Mesenchymal stem cell (in vitro differentiated cells and primary cell): Measurements from ENCODE around the gene LHX3.

Experiments
- DNase-seq: peaks from one replicate; pipeline ENCODE4 v3.0.0-alpha.2; 2013
- H2AFZ ChIP-seq: one replicate; pipeline ENCODE4 v1.6.1; 2013; ENCODE audit warnings: low read depth, mild to moderate bottlenecking, control low read depth, inconsistent platforms, low read length, moderate library complexity
- H2AK5ac ChIP-seq: 2 replicates; pipeline ENCODE4 v1.6.1; 2013; ENCODE audit warnings: low read length, moderate library complexity, mild to moderate bottlenecking, inconsistent platforms; ENCODE audit not compliant: severe bottlenecking
- H2BK120ac ChIP-seq: one replicate; pipeline ENCODE4 v1.6.1; 2013; ENCODE audit warnings: low read depth, mild to moderate bottlenecking, inconsistent platforms, low read length, moderate library complexity
- H2BK12ac ChIP-seq, 2 experiments: one replicate each; pipeline ENCODE4 v1.6.1; 2013; ENCODE audit warnings: inconsistent platforms in 2 of 2, low read length in 2 of 2, mild to moderate bottlenecking in 2 of 2, moderate library complexity in 2 of 2, control low read depth in 1 of 2
- H2BK15ac ChIP-seq: one replicate; pipeline ENCODE4 v1.6.1; 2013; ENCODE audit warnings: mild to moderate bottlenecking, low read depth, inconsistent platforms; ENCODE audit not compliant: poor library complexity, severe bottlenecking
- H2BK5ac ChIP-seq: 2 replicates; pipeline ENCODE4 v1.6.1; 2013; ENCODE audit warnings: low read depth, mild to moderate bottlenecking, low read length, control low read depth, inconsistent platforms; ENCODE audit not compliant: poor library complexity, severe bottlenecking
- H3K14ac ChIP-seq, 2 experiments: one replicate each; pipeline ENCODE4 v1.6.1; 2013; ENCODE audit warnings: inconsistent platforms in 2 of 2, low read length in 2 of 2, control low read depth in 1 of 2, mild to moderate bottlenecking in 1 of 2, moderate library complexity in 1 of 2
- H3K18ac ChIP-seq, 2 experiments: one replicate each; pipeline ENCODE4 v1.6.1; 2013; ENCODE audit warnings: inconsistent platforms in 2 of 2, low read length in 2 of 2, control low read depth in 1 of 2, low read depth in 1 of 2, mild to moderate bottlenecking in 1 of 2
- H3K23ac ChIP-seq, 2 experiments: one replicate each; pipeline ENCODE4 v1.6.1; 2013; ENCODE audit warnings: inconsistent platforms in 2 of 2, low read length in 2 of 2, mild to moderate bottlenecking in 2 of 2, moderate library complexity in 2 of 2, control low read depth in 1 of 2
- H3K27ac ChIP-seq: 2 replicates; pipeline ENCODE4 v1.5.1; 2013; ENCODE audit warnings: mild to moderate bottlenecking, moderate library complexity, low read length, control low read depth, inconsistent platforms; ENCODE audit not compliant: poor library complexity, severe bottlenecking
- H3K27me3 ChIP-seq, 2 experiments: 2 replicates each; pipeline versions ENCODE4 v1.6.1 to v1.7.0; 2013; ENCODE audit warnings: low read length in 2 of 2, mild to moderate bottlenecking in 2 of 2, moderate library complexity in 2 of 2, control low read depth in 1 of 2, inconsistent platforms in 1 of 2; ENCODE audit not compliant: control insufficient read depth in 1 of 2, insufficient read depth in 1 of 2
- H3K36me3 ChIP-seq, 2 experiments: 2 replicates each; pipeline versions ENCODE4 v1.6.1 to v1.7.0; 2013; ENCODE audit warnings: low read length in 2 of 2, control low read depth in 1 of 2, inconsistent platforms in 1 of 2, low read depth in 1 of 2, mild to moderate bottlenecking in 1 of 2; ENCODE audit not compliant: insufficient read depth in 2 of 2, control insufficient read depth in 1 of 2
- H3K4ac ChIP-seq, 2 experiments: one replicate each; pipeline ENCODE4 v1.6.1; 2013; ENCODE audit warnings: inconsistent platforms in 2 of 2, low read length in 2 of 2, mild to moderate bottlenecking in 2 of 2, moderate library complexity in 2 of 2, control low read depth in 1 of 2, low read depth in 1 of 2
- H3K4me1 ChIP-seq: 2 replicates; pipeline ENCODE4 v1.6.1; 2013; ENCODE audit warnings: low read depth, low read length, control low read depth; ENCODE audit not compliant: control insufficient read depth, insufficient read depth
- H3K4me2 ChIP-seq: 2 replicates; pipeline ENCODE4 v1.6.1; 2013; ENCODE audit warnings: low read length, mild to moderate bottlenecking, inconsistent platforms; ENCODE audit not compliant: poor library complexity, severe bottlenecking
- H3K4me3 ChIP-seq, 2 experiments: 2 replicates each; pipeline versions ENCODE4 v1.5.1 to v1.7.0; 2013; ENCODE audit warnings: low read length in 2 of 2, mild to moderate bottlenecking in 2 of 2, control low read depth in 1 of 2, low read depth in 1 of 2; ENCODE audit not compliant: insufficient read depth in 1 of 2
- H3K79me1 ChIP-seq: replicated peaks from 2 replicates; pipeline ENCODE4 v1.6.1; 2013; ENCODE audit warnings: mild to moderate bottlenecking, control low read depth, low read length, inconsistent platforms; ENCODE audit not compliant: poor library complexity, severe bottlenecking
- H3K9ac ChIP-seq: 2 replicates; pipeline ENCODE4 v1.7.0; 2013; ENCODE audit warnings: mild to moderate bottlenecking, low read length, moderate library complexity
- H3K9me3 ChIP-seq: 2 replicates; pipeline ENCODE4 v1.7.0; 2013; ENCODE audit warnings: mild to moderate bottlenecking, low read length; ENCODE audit not compliant: control insufficient read depth
- H4K8ac ChIP-seq: one replicate; pipeline ENCODE4 v1.6.1; 2013; ENCODE audit warnings: inconsistent platforms, mild to moderate bottlenecking, low read length, moderate library complexity
- H4K91ac ChIP-seq: one replicate; pipeline ENCODE4 v1.6.1; 2013; ENCODE audit warnings: mild to moderate bottlenecking, low read length, inconsistent platforms
- WGBS: methylation state at CpG from one replicate; pipeline ENCODE4 v1.1.7; 2013; ENCODE audit warnings: mixed read lengths; 5-methylcytosine and 5-hydroxymethylcytosine counted together

The LHX3 gene

GRCh38 chr9:136180586-136180985 lies 24.3 kb downstream of the LHX3 start:
- Histone ChIP-seq H4K8ac (no peak overlapping the region), H2AK5ac (no peak overlapping the region), H3K9ac (no peak overlapping the region), H3K4me1 (peaks cover 2% of the 10 kb centered on the region), H3K27me3 (peaks cover 49 to 75% of the 10 kb centered on the region in 2 experiments), H3K9me3 (no peaks in the 10 kb centered on the region), H3K4ac (no peak overlapping the region), H2BK15ac (no peak overlapping the region), H3K36me3 (no peaks in the 10 kb centered on the region), H3K14ac (no peak overlapping the region), H3K79me1 (no peaks in the 10 kb centered on the region), H2BK120ac (no peak overlapping the region), H3K18ac (no peak overlapping the region), H2AFZ (no peak overlapping the region), H3K4me2 (no peak overlapping the region), H2BK5ac (no peak overlapping the region), H4K91ac (no peak overlapping the region), H3K23ac (no peak overlapping the region), H3K27ac (no peak overlapping the region), H2BK12ac (no peak overlapping the region), H3K4me3 (no peak overlapping the region)
- WGBS = 72% methylated on average over 9 of the region's 11 CpGs
- DNase-seq = no peak

DNA sequence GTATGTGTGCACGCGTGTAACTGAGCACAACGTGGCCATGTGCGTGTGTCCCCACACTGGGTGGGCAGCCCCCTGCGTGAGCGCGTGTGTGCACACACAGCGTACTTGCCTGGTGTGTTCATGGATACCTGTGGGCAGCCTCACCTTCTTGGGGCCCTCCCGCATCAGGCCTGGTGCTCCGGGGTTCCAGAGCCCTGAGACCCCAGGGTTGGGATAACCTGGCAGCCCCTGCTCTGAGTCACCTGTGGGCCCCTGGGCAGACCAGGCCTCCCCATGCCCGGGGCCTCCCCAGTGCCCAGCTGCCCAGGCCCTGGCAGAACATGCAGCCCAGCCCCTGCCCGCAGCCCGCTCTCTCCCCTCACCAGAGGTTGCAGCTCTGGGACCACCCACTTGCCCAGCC lies 25.2 kb downstream of the LHX3 start:
- WGBS = 91% methylated on average over 13 of the region's 13 CpGs
- Histone ChIP-seq H2AK5ac (no peak overlapping the region), H3K18ac (no peak overlapping the region), H4K91ac (peak overlapping the region; percentile 80), H3K4me2 (no peak overlapping the region), H3K9me3 (no peaks in the 10 kb centered on the region), H3K4me1 (peaks cover 2% of the 10 kb centered on the region), H3K36me3 (no peaks in the 10 kb centered on the region), H4K8ac (no peak overlapping the region), H3K14ac (no peak overlapping the region), H3K23ac (no peak overlapping the region), H2AFZ (no peak overlapping the region), H2BK120ac (no peak overlapping the region), H2BK12ac (no peak overlapping the region), H3K27ac (no peak overlapping the region), H2BK15ac (no peak overlapping the region), H3K9ac (no peak overlapping the region), H3K4me3 (no peak overlapping the region), H2BK5ac (no peak overlapping the region), H3K4ac (peak overlapping the region in 1 of 2 experiments; percentile 75), H3K27me3 (peaks cover 42 to 75% of the 10 kb centered on the region in 2 experiments), H3K79me1 (no peaks in the 10 kb centered on the region)
- DNase-seq = no peak

GRCh38 chr9:136179101-136179616 lies 25.8 kb downstream of the LHX3 start:
- H2AFZ ChIP-seq = no peak overlapping the region
- no peak overlapping the region for H2BK15ac ChIP-seq
- no peak overlapping the region for H2AK5ac ChIP-seq
- no peak overlapping the region for H2BK12ac ChIP-seq
- no peak overlapping the region for H3K14ac ChIP-seq
- no peak overlapping the region for H3K4me2 ChIP-seq
- no peak overlapping the region for H2BK5ac ChIP-seq
- no peak overlapping the region for H2BK120ac ChIP-seq
- H3K4ac ChIP-seq = no peak overlapping the region
- H3K4me1 ChIP-seq = peaks cover 2% of the 10 kb centered on the region
- H3K4me3 ChIP-seq = no peak overlapping the region
- no peaks in the 10 kb centered on the region for H3K79me1 ChIP-seq
- no peak overlapping the region for H3K9ac ChIP-seq
- no peak for DNase-seq
- H3K9me3 ChIP-seq = no peaks in the 10 kb centered on the region
- peaks cover 41 to 72% of the 10 kb centered on the region in 2 experiments for H3K27me3 ChIP-seq
- no peak overlapping the region for H3K18ac ChIP-seq
- H3K27ac ChIP-seq = no peak overlapping the region
- 75% methylated on average over 12 of the region's 12 CpGs for WGBS
- no peak overlapping the region for H4K8ac ChIP-seq
- no peak overlapping the region for H4K91ac ChIP-seq
- H3K36me3 ChIP-seq = no peaks in the 10 kb centered on the region
- H3K23ac ChIP-seq = no peak overlapping the region

GRCh38 chr9:136178773-136179075 lies 26.2 kb downstream of the LHX3 start:
- peaks cover 41 to 73% of the 10 kb centered on the region in 2 experiments for H3K27me3 ChIP-seq
- no peak overlapping the region for H3K9ac ChIP-seq
- H2BK15ac ChIP-seq = no peak overlapping the region
- H3K14ac ChIP-seq = no peak overlapping the region
- no peak overlapping the region for H2BK12ac ChIP-seq
- H2BK5ac ChIP-seq = no peak overlapping the region
- no peak overlapping the region for H3K4ac ChIP-seq
- no peak overlapping the region for H2BK120ac ChIP-seq
- no peak overlapping the region for H3K4me3 ChIP-seq
- H3K27ac ChIP-seq = no peak overlapping the region
- no peak overlapping the region for H3K4me2 ChIP-seq
- no peak overlapping the region for H3K18ac ChIP-seq
- peaks cover 2% of the 10 kb centered on the region for H3K4me1 ChIP-seq
- no peaks in the 10 kb centered on the region for H3K9me3 ChIP-seq
- no peaks in the 10 kb centered on the region for H3K79me1 ChIP-seq
- no peak overlapping the region for H4K8ac ChIP-seq
- H2AFZ ChIP-seq = no peak overlapping the region
- no peaks in the 10 kb centered on the region for H3K36me3 ChIP-seq
- H4K91ac ChIP-seq = no peak overlapping the region
- WGBS = 67% methylated on average over 8 of the region's 8 CpGs
- H3K23ac ChIP-seq = no peak overlapping the region
- DNase-seq = no peak
- H2AK5ac ChIP-seq = no peak overlapping the region
